Endothelial cell of umbilical vein (primary cell): Measurements from ENCODE around the gene UBE2E2.

Source experiments
- EZH2 ChIP-seq: IDR thresholded peaks from 2 replicates; pipeline ENCODE4 v1.6.1; 2012; ENCODE audit warnings: borderline replicate concordance, low read depth, mild to moderate bottlenecking, moderate library complexity, low read length, inconsistent platforms; ENCODE audit not compliant: severe bottlenecking
- FOS ChIP-seq: IDR thresholded peaks from 2 replicates; pipeline ENCODE4 v1.6.1; 2011; ENCODE audit warnings: mild to moderate bottlenecking, low read length, moderate library complexity, borderline replicate concordance; ENCODE audit not compliant: insufficient read depth
- MYC ChIP-seq: IDR thresholded peaks from one replicate; pipeline ENCODE4 v1.6.1; 2011; ENCODE audit warnings: mild to moderate bottlenecking, low read depth, low read length
- POLR2A ChIP-seq: IDR thresholded peaks from 2 replicates; pipeline ENCODE4 v1.6.1; 2012; ENCODE audit warnings: low read depth, mild to moderate bottlenecking, control low read depth, low read length
- POLR2AphosphoS5 ChIP-seq: IDR thresholded peaks from 2 replicates; pipeline ENCODE4 v1.6.1; 2012; ENCODE audit warnings: low read depth, mild to moderate bottlenecking, control low read depth, low read length, moderate library complexity; ENCODE audit not compliant: insufficient read depth
- TF ChIP-seq, protein P1 (sequence below), 2 donors: IDR thresholded peaks; 1 replicate in 1 of 2; 2 replicates in 1 of 2; pipeline ENCODE4 v1.5.1; 2011; ENCODE audit warnings: low read length in 2 of 2, mild to moderate bottlenecking in 2 of 2, moderate library complexity in 2 of 2, control low read depth in 1 of 2, inconsistent platforms in 1 of 2, low read depth in 1 of 2; ENCODE audit not compliant: insufficient read depth in 1 of 2; ENCODE audit errors: extremely low read depth in 1 of 2
- TF ChIP-seq, protein P2 (sequence below): IDR thresholded peaks from 2 replicates; pipeline ENCODE4 v1.6.1; 2011; ENCODE audit not compliant: insufficient read depth, insufficient read length

DNA sequence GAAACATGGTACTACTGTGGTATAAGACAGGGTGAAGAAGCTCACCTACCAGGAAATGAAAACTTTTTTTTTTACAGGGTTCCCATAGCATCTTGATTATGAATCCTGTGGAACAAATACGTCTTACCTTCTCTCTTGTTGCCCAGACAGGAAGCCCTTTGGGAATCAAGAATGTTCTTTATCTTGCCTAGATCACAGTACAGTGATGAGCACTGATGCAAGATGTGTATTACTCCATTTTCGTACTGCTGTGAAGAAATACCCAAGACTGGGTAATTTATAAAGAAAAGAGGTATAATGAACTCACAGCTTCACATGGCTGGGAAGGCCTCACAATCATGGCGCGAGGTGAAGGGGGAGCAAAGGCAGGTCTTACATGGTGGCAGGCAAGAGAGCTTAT lies 281.3 kb downstream of the UBE2E2 start:
- TF ChIP-seq MYC, result no peak
- TF ChIP-seq, protein P1, sequence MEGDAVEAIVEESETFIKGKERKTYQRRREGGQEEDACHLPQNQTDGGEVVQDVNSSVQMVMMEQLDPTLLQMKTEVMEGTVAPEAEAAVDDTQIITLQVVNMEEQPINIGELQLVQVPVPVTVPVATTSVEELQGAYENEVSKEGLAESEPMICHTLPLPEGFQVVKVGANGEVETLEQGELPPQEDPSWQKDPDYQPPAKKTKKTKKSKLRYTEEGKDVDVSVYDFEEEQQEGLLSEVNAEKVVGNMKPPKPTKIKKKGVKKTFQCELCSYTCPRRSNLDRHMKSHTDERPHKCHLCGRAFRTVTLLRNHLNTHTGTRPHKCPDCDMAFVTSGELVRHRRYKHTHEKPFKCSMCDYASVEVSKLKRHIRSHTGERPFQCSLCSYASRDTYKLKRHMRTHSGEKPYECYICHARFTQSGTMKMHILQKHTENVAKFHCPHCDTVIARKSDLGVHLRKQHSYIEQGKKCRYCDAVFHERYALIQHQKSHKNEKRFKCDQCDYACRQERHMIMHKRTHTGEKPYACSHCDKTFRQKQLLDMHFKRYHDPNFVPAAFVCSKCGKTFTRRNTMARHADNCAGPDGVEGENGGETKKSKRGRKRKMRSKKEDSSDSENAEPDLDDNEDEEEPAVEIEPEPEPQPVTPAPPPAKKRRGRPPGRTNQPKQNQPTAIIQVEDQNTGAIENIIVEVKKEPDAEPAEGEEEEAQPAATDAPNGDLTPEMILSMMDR (IDR thresholded peaks at IDR 0.05; ENCODE audit: extremely low read depth in 1 of 2, insufficient read depth in 1 of 2, low read depth in 1 of 2, low read length in 2 of 2), result no peak
- no peak for TF ChIP-seq POLR2A
- no peak for TF ChIP-seq FOS
- no peak for TF ChIP-seq POLR2AphosphoS5
- no peak for TF ChIP-seq EZH2
- TF ChIP-seq, protein P2, sequence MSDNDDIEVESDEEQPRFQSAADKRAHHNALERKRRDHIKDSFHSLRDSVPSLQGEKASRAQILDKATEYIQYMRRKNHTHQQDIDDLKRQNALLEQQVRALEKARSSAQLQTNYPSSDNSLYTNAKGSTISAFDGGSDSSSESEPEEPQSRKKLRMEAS, result no peak
